HepG2 (cell line): ENCODE measurements around the gene ARSB. TPM values are rescaled to one million over a fixed set of nuclear protein-coding genes. Genes with fewer than 3 reads are reported as not detected.
"Not testable (repeated sequence)": the region's sequence is repeated elsewhere in the genome, so short reads cannot be mapped to it uniquely, and the experiment has no call there.

Source experiments
- ADNP ChIP-seq: sonication (generic); formaldehyde crosslinking; IDR thresholded peaks from 2 replicates; pipeline ENCODE4 v1.4.0; 2020; ENCODE audit warnings: missing genetic modification reagents
- ARID2 ChIP-seq: sonication (generic); formaldehyde crosslinking; IDR thresholded peaks from 2 replicates; pipeline ENCODE4 v1.8.1; 2022; ENCODE audit warnings: mild to moderate bottlenecking, missing genetic modification reagents, borderline replicate concordance
- DPF2 ChIP-seq: sonication (generic); formaldehyde crosslinking; IDR thresholded peaks from 2 replicates; pipeline ENCODE4 v1.4.0; 2020; ENCODE audit warnings: mild to moderate bottlenecking, low read depth, missing genetic modification reagents, borderline replicate concordance
- EP300 ChIP-seq, 3 experiments: sonication (generic) in 1 of 3; formaldehyde crosslinking in 1 of 3; IDR thresholded peaks; 2 replicates each; pipeline versions ENCODE4 v1.5.1 to v1.6.1; 2011 to 2020; ENCODE audit warnings: low read depth in 2 of 3, low read length in 2 of 3, borderline replicate concordance in 1 of 3, improper control_type of control experiment in 1 of 3, mild to moderate bottlenecking in 1 of 3, missing genetic modification reagents in 1 of 3, moderate library complexity in 1 of 3
- ETV5 ChIP-seq: IDR thresholded peaks from 2 replicates; pipeline ENCODE4 v1.6.1; 2018; ENCODE audit warnings: missing biosample characterization, missing genetic modification reagents, inconsistent platforms, borderline replicate concordance
- FOXK1 ChIP-seq: sonication (generic); formaldehyde crosslinking; IDR thresholded peaks from 2 replicates; pipeline ENCODE4 v1.4.0; 2020; ENCODE audit warnings: low read depth, missing genetic modification reagents, borderline replicate concordance
- GATAD2A ChIP-seq: IDR thresholded peaks from 2 replicates; pipeline ENCODE4 v1.6.1; 2016
- HNF1A ChIP-seq, 2 experiments: sonication (generic) in 1 of 2; formaldehyde crosslinking in 1 of 2; IDR thresholded peaks; 2 replicates each; pipeline versions ENCODE4 v1.4.0 to v1.6.1; 2016 to 2020; ENCODE audit warnings: borderline replicate concordance in 1 of 2, low read depth in 1 of 2, mild to moderate bottlenecking in 1 of 2, missing genetic modification reagents in 1 of 2
- ISL2 ChIP-seq: sonication (generic); formaldehyde crosslinking; IDR thresholded peaks from 2 replicates; pipeline ENCODE4 v1.5.0; 2020; ENCODE audit warnings: missing genetic modification reagents
- KMT2A ChIP-seq: sonication (generic); formaldehyde crosslinking; IDR thresholded peaks from 2 replicates; pipeline ENCODE4 v1.4.0; 2020; ENCODE audit warnings: missing genetic modification reagents
- PHF8 ChIP-seq: sonication (generic); formaldehyde crosslinking; IDR thresholded peaks from 2 replicates; pipeline ENCODE4 v1.5.0; 2020; ENCODE audit warnings: missing genetic modification reagents
- RORA ChIP-seq: sonication (generic); formaldehyde crosslinking; IDR thresholded peaks from 2 replicates; pipeline ENCODE4 v1.5.0; 2020; ENCODE audit warnings: mild to moderate bottlenecking, missing genetic modification reagents, moderate library complexity
- SOX5 ChIP-seq: IDR thresholded peaks from 2 replicates; pipeline ENCODE4 v1.6.1; 2016; ENCODE audit warnings: borderline replicate concordance
- TBX2 ChIP-seq: sonication (generic); formaldehyde crosslinking; IDR thresholded peaks from 2 replicates; pipeline ENCODE4 v1.5.0; 2020; ENCODE audit warnings: missing genetic modification reagents, mild to moderate bottlenecking, borderline replicate concordance
- ZMYM2 ChIP-seq: sonication (generic); formaldehyde crosslinking; IDR thresholded peaks from 2 replicates; pipeline ENCODE4 v1.8.0; 2022; ENCODE audit warnings: mild to moderate bottlenecking, missing genetic modification reagents
- ZMYM3 ChIP-seq: sonication (generic); formaldehyde crosslinking; IDR thresholded peaks from 2 replicates; pipeline ENCODE4 v1.5.1; 2020; ENCODE audit warnings: mild to moderate bottlenecking, missing genetic modification reagents
- ZMYM4 ChIP-seq: sonication (generic); formaldehyde crosslinking; IDR thresholded peaks from 2 replicates; pipeline ENCODE4 v1.8.1; 2023; ENCODE audit warnings: mild to moderate bottlenecking, missing genetic modification reagents
- ZNF317 ChIP-seq: sonication (generic); formaldehyde crosslinking; IDR thresholded peaks from 2 replicates; pipeline ENCODE4 v1.5.0; 2020; ENCODE audit warnings: mild to moderate bottlenecking, missing genetic modification reagents
- ZNF460 ChIP-seq: sonication (generic); formaldehyde crosslinking; IDR thresholded peaks from 2 replicates; pipeline ENCODE4 v1.5.1; 2020; ENCODE audit warnings: missing genetic modification reagents, mild to moderate bottlenecking, borderline replicate concordance
- ZNF629 ChIP-seq: sonication (generic); formaldehyde crosslinking; conservative IDR thresholded peaks from 2 replicates; pipeline ENCODE4 v1.5.0; 2020; ENCODE audit warnings: missing genetic modification reagents
- ZNF687 ChIP-seq: sonication (generic); formaldehyde crosslinking; IDR thresholded peaks from 2 replicates; pipeline ENCODE4 v1.5.1; 2020; ENCODE audit warnings: mild to moderate bottlenecking, missing genetic modification reagents, moderate library complexity
- polyA plus RNA-seq, 8 experiments: library from polyadenylated mRNA; depleted of rRNA in 3 of 8; stranded (reverse) in 7 of 8; unstranded in 1 of 8; fragments of >200 nt; fragmentation: Illumina TruSeq in 4 of 8; extraction: Trizol in 4 of 8; gene quantifications; 2 replicates each; pipeline versions ENCODE4 v1.2.1 to v1.2.3, GENCODE V29; 2011 to 2016; ENCODE audit warnings: low read depth in 4 of 8, missing spikeins in 1 of 8, mixed read lengths in 1 of 8; ENCODE audit not compliant: insufficient read depth in 1 of 8
- total RNA-seq, 5 experiments: library from RNA; depleted of rRNA; stranded (reverse); fragments of >200 nt; fragmentation: Illumina TruSeq; extraction: Trizol; gene quantifications; 2 replicates each; pipeline ENCODE4 v1.2.3, GENCODE V29; 2016; ENCODE audit warnings: low read depth in 1 of 5

Gene ARSB
- total and polyA plus RNA-seq, 2 of the 13 experiments (the other 11 are each of a cell fraction or from before 2014, with no cell fraction given): 52.6 to 66.4 TPM

- TF ChIP-seq ZNF629 (CRISPR knock-in tag) (peak; percentile 88), FOXK1 (peak; percentile 17; the same call in 1 of the 2 replicates), ZNF317 (CRISPR knock-in tag) (0 out of 2 replicates have a peak, but pooled peaks have one; percentile 24), ETV5 (CRISPR knock-in tag) (peak; percentile 57; the same call in 1 of the 2 replicates), EP300 (IDR thresholded peaks at IDR 0.05; ENCODE audit: low read depth in 2 of 2, low read length in 2 of 2) (peak in 1 of 2 experiments; percentile 44; a peak in 1 of 4 replicates), ZMYM3 (CRISPR knock-in tag) (peak; percentile 93), GATAD2A (0 out of 2 replicates have a peak, but pooled peaks have one; percentile 29), ZNF687 (CRISPR knock-in tag) (peak; percentile 56), ADNP (peak; percentile 89), KMT2A (CRISPR knock-in tag) (peak; percentile 23; the same call in 1 of the 2 replicates), ZMYM2 (CRISPR knock-in tag) (peak; percentile 94), RORA (CRISPR knock-in tag) (0 out of 2 replicates have a peak, but pooled peaks have one; percentile 47), SOX5 (CRISPR knock-in tag) (peak; percentile 34; the same call in 1 of the 2 replicates), PHF8 (0 out of 2 replicates have a peak, but pooled peaks have one; percentile 20), ISL2 (CRISPR knock-in tag) (0 out of 2 replicates have a peak, but pooled peaks have one; percentile 10), DPF2 (CRISPR knock-in tag) (0 out of 2 replicates have a peak, but pooled peaks have one; percentile 41), ZMYM4 (CRISPR knock-in tag) (peak; percentile 25; the same call in 1 of the 2 replicates), ARID2 (CRISPR knock-in tag) (peak; percentile 63; the same call in 1 of the 2 replicates), ZNF460 (peak; percentile 20; the same call in 1 of the 2 replicates), HNF1A (CRISPR knock-in tag; IDR thresholded peaks at IDR 0.05; ENCODE audit: borderline replicate concordance) (0 out of 2 replicates have a peak, but pooled peaks have one; percentile 21), TBX2 (CRISPR knock-in tag) (peak; percentile 41; the same call in 1 of the 2 replicates)
- TF ChIP-seq EP300 (CRISPR knock-in tag; IDR thresholded peaks at IDR 0.05; ENCODE audit: borderline replicate concordance); HNF1A (IDR thresholded peaks at IDR 0.05; ENCODE audit: low read depth): not testable (repeated sequence)
Measured at GRCh38 chr5:78983194-78983593, 1.9 kb downstream of the ARSB start (continued).
